ENCODE data around the gene EFCAB7. TPM values are rescaled to one million over a fixed set of nuclear protein-coding genes. Genes with fewer than 3 reads are reported as not detected.
A peak's percentile ranks its signal among the peaks of the same experiment; 100 is the strongest.
"Not testable (repeated sequence)": the region's sequence is repeated elsewhere in the genome, so short reads cannot be mapped to it uniquely, and the experiment has no call there.

The EFCAB7 gene
- total and polyA plus RNA-seq, 2 of the 8 experiments (the other 6 are each of a cell fraction or from before 2014, with no cell fraction given) = 1.1 to 3.1 TPM

GRCh38 chr1:63572686-63573085 is 49.4 kb downstream of the EFCAB7 start:
- H3K14ac ChIP-seq (ENCODE audit: insufficient read length); H2BK12ac ChIP-seq (ENCODE audit: low read depth, low read length); H3K23me2 ChIP-seq (ENCODE audit: low read depth, low read length); H2AK5ac ChIP-seq (ENCODE audit: low read depth, low read length); H3K4me3 ChIP-seq (ENCODE audit: extremely low read depth in 1 of 4, insufficient read depth in 2 of 4, low read depth in 3 of 4, low read length in 4 of 4); H3K18ac ChIP-seq (ENCODE audit: extremely low read depth, low read length); H2BK120ac ChIP-seq (replicated peaks; ENCODE audit: low read depth, low read length); H4K20me1 ChIP-seq (replicated peaks in 1 of 2; ENCODE audit: control insufficient read depth in 1 of 2, insufficient read depth in 2 of 2, low read length in 2 of 2); H3K23ac ChIP-seq (ENCODE audit: insufficient read length); DNase-seq (ENCODE audit: low read depth in 1 of 2, low spot score in 2 of 2); H3K4me2 ChIP-seq (ENCODE audit: insufficient read depth in 1 of 2, low read depth in 2 of 2, low read length in 2 of 2); H2BK5ac ChIP-seq (ENCODE audit: low read depth, low read length); H3K27ac ChIP-seq (ENCODE audit: low read depth, low read length); H2BK20ac ChIP-seq (ENCODE audit: low read length); H3K56ac ChIP-seq (replicated peaks; ENCODE audit: insufficient read length, low read depth, low read length); H3K9ac ChIP-seq (replicated peaks in 1 of 4; ENCODE audit: extremely low read depth in 1 of 4, low read depth in 3 of 4, low read length in 3 of 4); H3K79me1 ChIP-seq (ENCODE audit: low read depth, low read length); H3K36me3 ChIP-seq (ENCODE audit: control insufficient read depth in 2 of 4, insufficient read depth in 4 of 4, low read length in 3 of 4); H2AFZ ChIP-seq (ENCODE audit: low read length); H3K79me2 ChIP-seq (ENCODE audit: control insufficient read depth in 1 of 2, insufficient read depth in 2 of 2, low read length in 2 of 2); H4K8ac ChIP-seq (ENCODE audit: extremely low read depth, insufficient read depth, low read length); H4K91ac ChIP-seq (replicated peaks; ENCODE audit: insufficient read length, low read length); H2BK15ac ChIP-seq (ENCODE audit: low read length); FAIRE-seq; H3K4ac ChIP-seq (replicated peaks; ENCODE audit: insufficient read length, low read depth, low read length); H3K27me3 ChIP-seq (replicated peaks in 1 of 4; ENCODE audit: control insufficient read depth in 3 of 4, extremely low read depth in 1 of 4, insufficient read depth in 3 of 4, low read length in 3 of 4); H3K9me3 ChIP-seq (ENCODE audit: insufficient read depth in 2 of 2, low read depth in 1 of 2, low read length in 1 of 2): not testable (repeated sequence)
- Histone ChIP-seq H4K5ac (ENCODE audit: insufficient read length, low read depth, low read length) (peak overlapping the region; percentile 88), H3K4me1 (replicated peaks in 1 of 4; ENCODE audit: control insufficient read depth in 3 of 4, insufficient read depth in 4 of 4, low read length in 3 of 4) (peaks cover 0 to 14% (median 12%) of the 10 kb centered on the region in 4 experiments)
- CTCF ChIA-PET (ENCODE audit: partially characterized antibody) = interaction anchor here (11.1 kb wide), 1 partner anchor 14 kb away, joined by 153 read pairs; no protein-coding TSS in a partner anchor
- POLR2A ChIA-PET (ENCODE audit: partially characterized antibody) = interaction anchor here (1.2 to 1.9 kb wide), 2 partner anchors 10 to 30 kb away, joined by 3 to 6 read pairs; no protein-coding TSS in a partner anchor
- 23% methylated on average over 8 of the region's 8 CpGs; no CpG with 5 or more reads in 1 of the 2 experiments for WGBS, 2 experiments (ENCODE audit: extremely low coverage in 1 of 2, insufficient coverage in 1 of 2, insufficient read length in 1 of 2, insufficient replicate concordance in 2 of 2, low coverage in 1 of 2, low lambda C conversion rate in 2 of 2, missing lambda C conversion rate in 1 of 2)

All from H1 (cell line).